ENCODE measurements around the gene RDH11.
"Not testable (repeated sequence)": the region's sequence is repeated elsewhere in the genome, so short reads cannot be mapped to it uniquely, and the experiment has no call there.

Gene RDH11, protein sequence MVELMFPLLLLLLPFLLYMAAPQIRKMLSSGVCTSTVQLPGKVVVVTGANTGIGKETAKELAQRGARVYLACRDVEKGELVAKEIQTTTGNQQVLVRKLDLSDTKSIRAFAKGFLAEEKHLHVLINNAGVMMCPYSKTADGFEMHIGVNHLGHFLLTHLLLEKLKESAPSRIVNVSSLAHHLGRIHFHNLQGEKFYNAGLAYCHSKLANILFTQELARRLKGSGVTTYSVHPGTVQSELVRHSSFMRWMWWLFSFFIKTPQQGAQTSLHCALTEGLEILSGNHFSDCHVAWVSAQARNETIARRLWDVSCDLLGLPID

DNA sequence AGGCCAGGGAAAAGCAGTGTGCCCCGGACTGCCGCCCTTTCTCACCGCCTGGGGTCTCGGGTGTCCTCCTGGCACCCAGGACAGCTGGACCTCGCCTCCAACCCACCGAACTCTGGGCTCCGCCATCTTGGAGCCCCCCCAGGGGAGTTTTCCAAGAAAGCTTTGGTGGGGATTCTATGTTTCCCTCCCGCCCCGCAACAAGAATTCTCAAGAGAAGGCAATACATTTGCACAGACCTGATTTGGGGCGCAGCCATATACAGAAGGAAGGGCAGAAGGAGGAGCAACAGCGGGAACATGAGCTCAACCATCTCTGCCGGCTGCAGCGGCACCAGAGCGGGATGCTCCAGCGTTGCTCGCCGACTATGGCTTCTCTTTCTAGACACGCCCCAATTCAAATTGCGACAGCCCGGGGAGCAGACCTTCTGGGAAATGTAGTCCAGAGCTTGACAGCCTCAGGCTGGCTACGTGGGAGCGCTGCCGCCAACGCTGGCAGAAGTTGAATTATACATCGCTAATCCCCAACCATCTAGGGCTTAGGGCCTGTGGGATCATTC is at the start of gene RDH11:
RDH11 (minus strand) TSS at position 371 of the 556 bp plus-strand sequence; CDS start at position 310, 61 bp downstream.
- peak; percentile 70 for FAIRE-seq

DNA sequence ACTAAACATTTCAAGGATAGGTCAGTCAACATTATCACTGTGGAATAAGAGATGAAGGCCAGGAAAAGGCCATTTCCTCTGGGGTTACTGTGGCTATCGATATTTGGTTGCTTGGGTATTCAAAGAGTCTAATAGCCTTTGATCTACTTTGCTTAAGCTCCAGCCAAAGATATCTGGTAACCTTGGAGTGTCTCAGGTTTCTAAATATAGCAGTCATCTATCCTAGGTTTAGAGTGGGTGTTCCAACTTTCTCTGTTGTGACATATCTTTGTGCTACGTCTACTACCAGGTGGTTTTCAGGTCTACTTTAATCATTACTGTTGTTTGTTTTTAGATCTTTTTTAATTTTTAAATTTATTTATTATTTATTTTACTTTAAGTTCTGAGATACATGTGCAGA is 48.5 kb upstream of the RDH11 start:
- FAIRE-seq: no peak

DNA sequence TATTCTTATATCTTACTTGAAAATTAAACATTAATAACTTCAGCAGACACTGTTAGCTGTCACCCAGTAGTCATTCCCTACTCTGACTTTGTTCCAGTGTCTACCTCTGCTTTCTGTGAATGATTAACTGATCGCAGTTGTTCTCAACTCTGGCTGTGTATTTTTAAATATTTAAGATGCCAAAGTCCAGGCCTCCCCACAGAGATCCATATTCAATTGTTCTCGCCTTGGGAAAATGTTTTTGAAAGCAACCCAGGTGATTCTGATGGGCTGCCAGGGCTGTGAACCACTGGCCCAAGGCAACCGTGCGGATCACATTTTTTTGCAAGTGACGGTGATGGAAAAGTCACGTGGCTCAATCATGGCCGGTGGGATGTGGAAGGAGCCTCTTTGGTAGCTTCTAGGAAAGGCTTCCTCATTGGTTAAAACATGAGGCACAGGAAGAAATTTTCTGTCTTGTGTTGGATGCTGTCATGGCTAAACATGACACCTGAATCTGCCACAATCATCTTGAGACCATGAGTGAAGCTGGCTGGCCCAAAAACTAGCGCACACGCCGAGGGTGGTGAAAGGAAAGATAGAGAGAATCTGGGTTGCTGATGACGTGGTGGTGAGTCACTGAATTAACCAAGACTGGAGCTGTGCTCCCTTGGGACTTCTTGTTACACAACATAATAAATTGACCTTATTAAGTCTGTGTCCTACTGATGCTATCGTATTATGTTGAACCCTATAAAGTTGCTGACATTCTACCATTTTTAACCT is 43.4 kb upstream of the RDH11 start:
- FAIRE-seq: peak; percentile 81

DNA sequence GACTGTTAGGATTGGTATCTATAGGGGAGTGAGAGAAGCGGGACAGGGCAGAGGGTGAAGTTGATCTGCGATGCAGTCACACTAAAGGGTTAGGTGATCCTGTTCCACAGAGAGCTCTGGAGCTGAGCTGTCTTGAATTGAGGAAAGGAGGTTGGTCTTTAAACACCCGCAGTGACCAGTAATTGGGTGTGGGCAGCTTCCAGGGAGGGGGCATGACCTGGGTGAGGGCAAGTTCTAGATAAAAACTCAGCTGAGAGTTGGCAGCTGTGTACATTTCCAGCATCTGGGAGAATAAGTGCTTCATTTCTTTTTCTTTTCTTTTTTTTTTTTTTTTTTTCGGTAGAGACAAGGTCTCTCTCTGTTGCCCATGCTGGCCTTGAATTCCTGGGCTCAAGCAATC is 41.2 kb upstream of the RDH11 start:
- FAIRE-seq: no peak

DNA sequence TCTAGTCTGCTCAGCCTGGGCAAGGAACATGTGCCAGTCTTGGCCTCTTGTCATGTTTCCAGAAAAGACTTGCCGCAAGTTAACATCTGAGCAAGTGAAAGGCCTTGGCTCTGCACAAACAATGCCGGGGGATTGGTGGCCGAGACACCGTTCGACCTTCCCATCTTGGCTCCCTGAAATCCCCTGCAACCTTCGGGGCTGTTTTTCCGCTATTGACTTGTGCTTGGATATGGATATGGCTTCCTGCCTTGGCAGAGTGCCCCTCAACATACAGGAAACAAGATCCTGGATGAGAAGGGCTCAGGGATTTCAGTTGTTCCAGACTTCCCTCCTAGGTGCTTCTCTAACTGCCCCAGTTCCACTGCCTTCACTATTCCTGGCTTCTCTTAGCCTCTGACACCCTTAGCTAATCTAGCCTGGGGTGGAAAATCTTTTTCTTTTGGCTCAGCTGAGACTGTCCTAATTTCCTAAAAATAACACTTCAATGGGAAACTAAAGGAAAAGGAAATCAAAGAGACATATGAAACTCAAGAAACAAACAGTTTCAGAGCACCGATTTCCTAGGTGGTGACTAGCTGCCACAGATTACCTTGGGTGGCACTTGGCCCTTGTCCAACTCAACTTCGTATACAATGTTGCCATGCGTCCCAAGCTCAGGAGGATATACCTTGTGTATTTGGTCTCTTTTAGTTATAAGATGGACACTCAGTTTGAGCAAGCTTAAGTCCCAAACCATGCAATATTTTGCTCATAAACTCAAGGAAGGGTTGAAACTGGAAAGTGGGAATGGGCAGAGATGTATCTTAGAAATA is 40.0 kb upstream of the RDH11 start:
- no peak for FAIRE-seq

DNA sequence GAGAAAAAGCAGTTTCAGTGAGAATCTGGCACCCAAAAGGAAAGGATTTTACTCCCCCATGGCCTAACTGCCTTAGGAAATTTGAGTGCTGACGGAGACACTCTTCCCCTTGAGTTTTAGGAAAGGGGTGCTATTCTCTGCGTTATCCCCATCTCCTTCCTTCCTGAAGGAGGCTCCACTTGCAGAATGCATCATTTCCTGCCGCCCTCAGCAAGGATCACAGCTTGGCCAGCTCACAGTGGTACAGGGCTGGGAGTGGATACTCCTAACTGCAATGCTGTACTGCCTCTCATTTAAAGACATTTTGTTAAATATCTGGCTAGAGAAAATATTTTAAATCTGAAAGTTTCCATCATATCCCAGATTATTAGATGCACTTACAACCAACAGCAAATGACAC is 39.1 kb upstream of the RDH11 start:
- no peak for FAIRE-seq

DNA sequence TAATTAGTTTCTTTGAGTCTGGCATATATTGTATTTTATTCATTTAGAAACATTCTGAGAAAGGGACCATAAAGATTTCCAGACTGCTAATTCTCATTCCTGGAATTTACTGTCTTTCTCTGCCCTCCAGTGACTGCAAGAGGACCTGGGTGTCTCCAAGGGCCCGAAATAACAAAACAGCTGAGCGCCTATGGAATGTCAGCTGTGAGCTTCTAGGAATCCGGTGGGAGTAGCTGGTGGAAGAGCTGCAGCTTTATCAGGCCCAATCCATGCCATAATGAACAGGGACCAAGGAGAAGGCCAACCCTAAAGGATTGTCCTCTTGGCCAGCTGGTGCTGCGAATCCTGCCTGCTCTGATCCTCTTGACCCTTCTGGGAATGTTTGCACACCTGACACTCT is 38.1 kb upstream of the RDH11 start:
- FAIRE-seq: no peak

DNA sequence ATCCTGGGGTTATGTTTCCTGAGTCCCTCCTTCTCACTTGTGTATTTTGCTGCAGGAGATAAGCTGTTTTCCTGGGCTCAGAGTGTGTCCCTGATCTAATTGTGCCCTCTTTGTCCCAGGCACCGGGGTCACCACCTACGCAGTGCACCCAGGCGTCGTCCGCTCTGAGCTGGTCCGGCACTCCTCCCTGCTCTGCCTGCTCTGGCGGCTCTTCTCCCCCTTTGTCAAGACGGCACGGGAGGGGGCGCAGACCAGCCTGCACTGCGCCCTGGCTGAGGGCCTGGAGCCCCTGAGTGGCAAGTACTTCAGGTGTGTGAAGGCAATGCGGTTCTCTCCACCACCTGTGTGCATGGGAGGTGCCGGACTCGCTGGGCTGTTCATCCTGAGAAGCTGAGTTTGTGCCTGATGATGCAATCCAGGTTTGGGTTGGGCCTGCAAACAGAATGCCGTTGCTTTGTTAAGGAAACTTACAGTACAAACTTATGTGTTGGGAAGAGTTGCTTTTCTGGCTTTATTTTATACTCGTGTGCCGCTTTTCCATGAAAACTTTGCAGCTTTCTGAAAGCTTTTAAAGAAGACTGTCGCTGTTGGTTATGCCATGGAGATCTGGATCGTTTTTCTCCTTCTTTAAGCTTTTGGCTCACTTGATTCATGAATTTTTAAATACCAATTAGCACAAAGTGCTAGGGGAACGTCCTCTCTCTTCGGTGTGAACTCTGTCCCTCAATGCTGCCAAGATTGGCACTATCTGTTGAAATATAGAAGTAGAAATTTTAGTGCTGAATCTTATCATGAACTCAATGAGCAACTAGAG is 33.7 kb upstream of the RDH11 start:
- FAIRE-seq: no peak

DNA sequence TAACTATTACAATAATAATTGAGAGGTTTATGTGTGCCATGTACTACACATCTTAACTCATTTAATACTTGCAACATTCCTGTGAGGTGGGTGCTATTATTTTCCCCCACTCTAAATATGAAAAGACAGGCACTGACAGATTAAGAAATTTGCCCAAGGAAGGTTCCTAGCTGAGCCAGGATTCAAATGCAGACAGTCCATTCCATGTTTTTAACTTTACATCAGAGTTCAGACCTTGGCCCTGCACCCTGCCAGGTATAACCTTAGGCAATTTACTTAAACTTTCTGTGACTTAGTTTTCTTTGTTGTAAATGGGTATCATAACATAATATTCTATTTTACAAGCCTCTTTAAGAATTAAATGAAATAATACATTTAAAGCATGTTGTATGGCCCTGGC is 32.7 kb upstream of the RDH11 start:
- no peak for FAIRE-seq

DNA sequence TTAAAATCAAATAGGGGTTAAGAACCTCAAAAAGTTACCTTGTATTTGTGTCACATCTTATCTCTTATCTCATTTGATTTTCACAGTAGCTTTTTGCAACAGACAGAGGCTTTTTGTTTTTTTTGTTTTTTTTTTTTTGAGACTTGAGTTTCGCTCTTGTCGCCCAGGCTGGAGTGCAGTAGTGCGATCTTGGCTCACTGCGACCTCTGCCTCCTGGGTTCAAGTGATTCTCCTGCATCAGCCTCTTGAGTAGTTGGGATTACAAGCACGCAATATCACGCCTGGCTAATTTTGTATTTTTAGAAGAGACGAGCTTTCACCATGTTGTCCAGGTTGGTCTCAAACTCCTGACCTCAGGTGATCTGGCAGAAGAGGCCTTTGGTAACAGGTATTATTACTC is 31.8 kb upstream of the RDH11 start:
- no peak for FAIRE-seq

DNA sequence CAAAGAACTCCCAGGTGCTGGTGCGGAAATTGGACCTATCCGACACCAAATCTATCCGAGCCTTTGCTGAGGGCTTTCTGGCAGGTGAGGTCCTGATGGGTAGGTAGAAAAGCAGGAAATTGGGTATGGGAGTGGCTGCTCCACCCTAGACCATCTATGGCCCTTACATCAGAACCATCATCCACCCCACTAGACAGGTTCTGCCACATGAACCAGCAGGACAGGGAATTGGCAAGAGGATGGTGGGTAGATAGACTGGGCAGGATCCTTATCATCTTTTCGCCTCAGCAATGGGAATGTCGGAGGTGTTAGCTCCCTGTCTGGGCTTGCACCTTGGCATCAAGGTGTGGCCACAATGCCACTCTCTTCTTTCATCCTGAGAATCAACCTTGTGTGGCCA is 29.6 kb upstream of the RDH11 start:
- no peak for FAIRE-seq

DNA sequence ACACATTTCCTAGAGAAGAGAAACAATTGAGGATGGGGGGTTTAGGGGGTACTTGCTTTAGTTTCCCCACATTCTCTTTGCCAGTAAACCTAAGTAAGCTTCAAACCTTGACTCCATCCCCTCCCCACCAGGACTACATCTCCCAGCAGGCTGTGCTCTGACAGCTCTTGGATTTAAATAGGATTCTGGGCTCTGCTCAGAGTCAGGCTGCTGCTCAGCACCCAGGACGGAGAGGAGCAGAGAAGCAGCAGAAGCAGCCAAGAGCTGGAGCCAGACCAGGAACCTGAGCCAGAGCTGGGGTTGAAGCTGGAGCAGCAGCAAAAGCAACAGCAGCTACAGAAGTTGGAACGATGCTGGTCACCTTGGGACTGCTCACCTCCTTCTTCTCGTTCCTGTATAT is 26.7 kb upstream of the RDH11 start:
- FAIRE-seq: no peak

DNA sequence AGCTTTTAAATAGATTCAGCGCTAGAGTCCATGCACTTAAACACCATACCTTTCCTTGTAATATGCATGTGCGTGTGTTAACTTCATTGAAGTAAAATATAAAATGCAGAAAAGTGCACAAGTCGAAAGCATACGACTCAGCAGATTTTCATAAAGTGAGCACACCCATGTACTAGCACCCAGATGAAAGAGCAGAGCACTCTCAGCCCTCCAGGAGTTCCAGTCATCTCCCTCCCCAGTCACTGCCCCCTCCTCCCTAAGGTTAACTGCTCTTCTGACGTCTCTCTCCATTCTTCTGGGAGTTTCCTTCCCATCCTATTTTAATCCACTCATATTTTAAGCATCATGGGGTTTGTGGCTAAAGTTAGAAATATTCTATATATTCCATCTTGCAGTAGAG is 26.3 kb upstream of the RDH11 start:
- no peak for FAIRE-seq

DNA sequence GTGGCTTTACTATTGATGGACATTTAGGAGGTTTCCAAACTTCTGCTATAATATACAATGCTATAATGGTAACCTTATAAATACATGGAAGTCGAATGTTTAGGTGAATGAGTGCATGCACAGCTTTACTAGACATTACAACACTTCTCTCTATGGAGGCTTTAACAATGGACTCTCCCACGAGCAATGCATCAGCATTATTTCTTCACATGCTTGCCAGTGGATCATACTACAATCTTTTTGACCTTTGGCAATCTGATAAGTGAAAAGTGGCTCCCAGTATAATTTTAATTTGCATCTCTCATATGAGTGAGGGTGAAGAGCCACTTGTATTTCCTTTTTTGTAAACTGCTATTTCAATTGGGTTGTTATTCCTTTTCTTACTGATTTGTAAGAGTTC is 24.3 kb upstream of the RDH11 start:
- no peak for FAIRE-seq

DNA sequence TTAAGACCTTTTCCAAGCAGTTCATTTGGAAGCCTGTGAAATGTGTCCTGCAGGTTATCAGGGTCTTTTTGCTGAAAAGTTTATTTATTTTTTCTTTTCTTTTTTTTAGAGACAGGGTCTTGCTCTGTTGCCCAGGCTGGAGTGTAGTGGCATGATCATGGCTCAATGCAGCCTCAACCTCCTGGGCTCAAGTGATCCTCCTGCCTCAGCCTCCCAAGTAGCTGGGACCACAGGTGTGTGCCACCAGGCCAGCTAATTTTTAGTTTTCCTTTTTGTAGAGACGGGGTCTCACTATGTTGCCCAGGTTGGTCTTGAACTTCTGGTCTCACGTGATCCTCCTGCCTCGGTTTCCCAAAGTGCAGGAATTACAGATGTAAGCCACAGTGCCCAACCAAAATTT is 23.8 kb upstream of the RDH11 start:
- FAIRE-seq: not testable (repeated sequence)

DNA sequence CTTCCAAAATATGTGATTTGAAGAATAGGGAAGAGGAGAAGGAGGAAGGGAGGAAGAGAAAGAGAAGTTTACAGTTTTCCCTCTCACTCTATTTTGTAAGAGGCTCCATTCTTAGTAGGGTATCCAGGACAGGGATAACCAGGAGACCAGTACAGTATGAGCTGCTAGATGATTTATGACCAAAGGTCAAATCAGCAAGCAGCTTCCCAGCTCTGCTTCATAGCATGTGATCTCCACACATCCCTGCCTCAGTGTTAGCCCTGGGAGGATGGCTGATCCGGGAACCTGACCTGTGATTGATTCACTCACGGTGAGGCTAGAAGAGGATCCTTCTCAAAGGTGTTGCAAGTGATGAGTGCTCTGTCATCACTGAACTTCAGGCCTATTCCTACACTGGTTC is 22.7 kb upstream of the RDH11 start:
- no peak for FAIRE-seq

DNA sequence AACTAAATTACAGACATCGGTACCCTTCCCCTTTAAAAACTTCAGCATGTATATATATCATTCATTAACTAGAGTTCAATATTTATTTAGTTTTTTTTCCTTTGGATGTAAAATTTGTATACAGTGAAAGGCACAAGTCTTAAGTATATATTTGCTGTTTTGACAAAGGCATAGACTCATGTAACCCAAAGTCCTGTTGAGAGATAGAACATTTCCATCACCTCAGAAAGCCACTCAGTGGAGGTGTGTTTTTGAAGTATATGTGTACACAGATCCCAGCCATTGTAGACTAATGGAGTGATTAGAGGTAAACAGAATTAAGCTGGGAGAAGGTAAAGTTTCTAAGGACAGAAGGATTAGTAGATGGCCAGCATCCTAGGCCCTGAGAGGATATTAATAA is 21.5 kb upstream of the RDH11 start:
- no peak for FAIRE-seq

DNA sequence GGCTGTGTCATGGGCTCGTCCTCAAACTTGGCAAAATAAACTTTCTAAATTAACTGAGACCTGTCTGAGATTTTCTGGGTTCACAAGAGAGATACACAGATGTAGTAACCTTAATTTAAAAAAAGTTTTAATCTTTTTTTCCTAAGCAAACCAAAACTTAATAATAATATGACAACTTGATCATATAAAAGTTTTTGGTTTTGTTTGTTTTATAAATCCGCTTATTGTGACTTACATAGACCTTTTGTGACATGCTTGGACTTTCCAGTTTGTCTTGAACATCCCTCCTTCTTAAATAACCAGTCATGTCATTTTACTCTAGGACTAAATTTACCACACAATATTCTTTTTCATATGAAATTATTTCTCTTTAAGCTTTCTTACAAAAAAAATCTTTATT is 14.6 kb upstream of the RDH11 start:
- FAIRE-seq: no peak

DNA sequence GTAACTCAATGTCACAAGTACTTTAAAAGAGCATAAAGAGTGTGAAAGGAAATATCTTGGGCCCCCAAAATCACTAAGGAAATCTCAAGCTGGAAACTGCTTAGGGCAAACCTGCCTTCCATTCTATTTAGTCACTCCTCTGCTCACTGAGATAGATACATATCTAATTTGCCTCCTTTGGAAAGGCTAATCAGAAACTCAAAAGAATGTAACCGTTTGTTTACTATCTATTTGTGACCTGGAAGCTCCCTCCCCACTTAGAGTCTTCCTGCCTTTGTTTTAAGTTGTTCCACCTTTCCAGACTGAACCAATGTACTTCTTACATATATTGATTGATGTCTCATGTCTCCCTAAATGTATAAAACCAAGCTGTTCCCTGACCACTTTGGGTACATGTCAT is 14.2 kb upstream of the RDH11 start:
- FAIRE-seq: not testable (repeated sequence)

DNA sequence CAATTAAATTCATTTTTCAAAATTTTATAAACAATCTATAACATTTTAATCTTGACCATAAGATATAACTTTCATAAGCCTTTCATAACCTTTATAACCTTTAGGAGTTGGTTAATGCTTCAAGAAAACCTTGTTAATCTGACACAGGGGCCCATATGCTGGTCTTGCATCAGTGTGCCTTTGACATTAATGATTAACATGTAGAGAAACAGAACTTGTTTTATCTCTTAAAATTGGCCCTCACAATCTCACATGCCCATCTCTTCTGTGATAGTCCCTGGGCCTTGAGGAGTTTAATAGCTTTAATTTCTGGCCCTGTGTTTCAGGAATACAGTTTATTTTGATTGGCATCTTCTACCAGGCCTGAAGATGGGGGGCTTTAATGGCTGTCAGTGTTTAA is 13.8 kb upstream of the RDH11 start:
- peak; percentile 24 for FAIRE-seq

DNA sequence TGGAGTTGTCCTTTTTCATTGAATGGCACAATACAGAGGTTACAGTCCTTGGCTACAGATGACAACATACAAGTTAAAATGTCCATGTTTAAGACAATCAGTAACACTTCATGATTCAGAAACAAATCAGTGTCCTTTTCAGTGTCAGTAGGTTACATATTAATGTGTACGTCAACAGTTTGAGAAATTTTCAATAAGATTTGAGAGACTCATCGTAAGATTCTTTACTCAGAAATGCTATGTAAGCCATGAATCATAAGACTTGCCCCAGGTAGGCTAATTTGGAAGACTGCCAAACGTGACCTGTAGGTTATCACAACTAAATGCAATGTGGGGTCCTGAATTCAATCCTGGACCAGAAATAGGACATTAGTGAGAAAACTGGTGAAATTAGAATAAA is 9.6 kb upstream of the RDH11 start:
- FAIRE-seq: no peak

DNA sequence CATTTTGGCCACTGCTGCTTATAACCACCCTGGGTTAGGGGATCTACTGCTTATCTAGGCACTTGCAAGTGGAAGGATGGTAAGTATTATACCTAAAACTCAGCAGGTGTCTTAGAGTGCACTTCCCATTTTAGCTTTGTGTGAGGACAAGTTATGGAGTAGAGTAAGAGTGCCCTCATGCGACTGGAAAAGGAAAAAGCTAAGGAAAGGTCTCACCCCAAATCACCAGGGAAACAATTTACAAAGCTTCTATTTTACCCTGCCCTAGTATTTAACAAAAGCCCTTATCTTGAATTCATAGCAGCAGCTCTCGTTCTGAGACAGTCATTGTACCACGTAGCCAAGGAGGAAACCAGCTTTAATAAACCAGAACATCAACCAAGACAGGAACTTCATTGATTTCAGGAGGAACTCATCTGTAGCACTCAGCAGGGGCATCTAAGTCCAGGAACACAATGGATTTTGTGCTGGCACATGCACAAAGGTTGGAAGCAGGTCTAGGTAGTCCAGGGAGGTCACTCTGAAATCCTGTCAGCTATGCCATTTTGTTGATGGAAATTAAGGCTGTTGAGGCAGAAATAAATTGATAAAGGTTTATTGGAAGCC is 9.0 kb upstream of the RDH11 start:
- FAIRE-seq: peak; percentile 96

Data from islet of Langerhans (tissue), 1 donor.